ENCODE measurements around the gene DAAM2.

DAAM2 gene

GRCh38 chr6:39791850-39792539 is at the start of gene DAAM2:
DAAM2 (plus strand) TSS chr6:39792376; CDS start chr6:39856303, 63,927 bp downstream.
- DNase-seq: no peak

- DNase-seq: no peak
These were observed 45.4 kb upstream of the DAAM2 start for GRCh38 chr6:39746795-39747194.

- no peak for DNase-seq
These were observed 39.1 kb upstream of the DAAM2 start for GRCh38 chr6:39752835-39753724.

GRCh38 chr6:39753725-39754045 is 38.5 kb upstream of the DAAM2 start:
- DNase-seq: no peak

GRCh38 chr6:39754514-39755115 is 37.6 kb upstream of the DAAM2 start:
- DNase-seq: no peak

GRCh38 chr6:39755231-39755630 is 36.9 kb upstream of the DAAM2 start:
- no peak for DNase-seq

GRCh38 chr6:39756582-39756981 is 35.6 kb upstream of the DAAM2 start:
- no peak for DNase-seq

GRCh38 chr6:39758905-39759605 is 33.1 kb upstream of the DAAM2 start:
- DNase-seq: no peak

- no peak for DNase-seq
These were observed 31.8 kb upstream of the DAAM2 start for GRCh38 chr6:39760226-39760952.

- no peak for DNase-seq
These were observed 26.6 kb upstream of the DAAM2 start for GRCh38 chr6:39765508-39766065.

- DNase-seq: no peak
These were observed 23.2 kb upstream of the DAAM2 start for GRCh38 chr6:39769012-39769411.

- no peak for DNase-seq
These were observed 21.7 kb upstream of the DAAM2 start for GRCh38 chr6:39770446-39770845.

GRCh38 chr6:39772559-39773273 is 19.5 kb upstream of the DAAM2 start:
- no peak for DNase-seq

- no peak for DNase-seq
These were observed 18.4 kb upstream of the DAAM2 start for GRCh38 chr6:39773782-39774181.

- no peak for DNase-seq
These were observed 15.6 kb upstream of the DAAM2 start for GRCh38 chr6:39776581-39776980.

GRCh38 chr6:39777218-39777617 is 15.0 kb upstream of the DAAM2 start:
- DNase-seq: no peak

GRCh38 chr6:39777661-39778060 is 14.5 kb upstream of the DAAM2 start:
- DNase-seq: no peak

- DNase-seq: no peak
These were observed 13.5 kb upstream of the DAAM2 start for GRCh38 chr6:39778581-39779255.

GRCh38 chr6:39785281-39785680 is 6.9 kb upstream of the DAAM2 start:
- DNase-seq: no peak

- DNase-seq: no peak
These were observed 5.5 kb upstream of the DAAM2 start for GRCh38 chr6:39786649-39787048.

GRCh38 chr6:39787322-39787721 is 4.9 kb upstream of the DAAM2 start:
- no peak for DNase-seq
